OCI-LY3 (cell line): ENCODE measurements around the gene RFX2.

Experiments used
- H2AFZ ChIP-seq: fragments of 200-600, 300-600 bp; shearing (Covaris generic); 2 replicates; pipeline ENCODE4 v1.6.0; 2014; ENCODE audit warnings: antibody characterized with exemption, low read depth, low read length
- H3K27ac ChIP-seq: fragments of 200-600, 300-600 bp; sonication (generic); 2 replicates; pipeline ENCODE4 v1.5.1; 2014; ENCODE audit warnings: mild to moderate bottlenecking, low read length, moderate library complexity, mixed read lengths
- H3K27me3 ChIP-seq: fragments of 200-600, 300-600 bp; sonication (generic); 2 replicates; pipeline ENCODE4 v1.6.1; 2014; ENCODE audit warnings: low read depth, low read length, mixed read lengths
- H3K36me3 ChIP-seq: fragments of 200-600, 300-600 bp; sonication (generic); replicated peaks from 2 replicates; pipeline ENCODE3; 2014; ENCODE audit warnings: low read depth, low read length, mixed read lengths
- H3K4me1 ChIP-seq: fragments of 300-600, 200-600 bp; sonication (generic); 2 replicates; pipeline ENCODE4 v1.6.1; 2014; ENCODE audit warnings: low read length, mixed read lengths
- H3K4me2 ChIP-seq: fragments of 200-600, 300-600 bp; sonication (generic); 2 replicates; pipeline ENCODE4 v1.6.1; 2014; ENCODE audit warnings: low read length, mixed read lengths
- H3K4me3 ChIP-seq: fragments of 300-600, 200-600 bp; sonication (generic); 2 replicates; pipeline ENCODE4 v1.5.1; 2014; ENCODE audit warnings: antibody characterized with exemption, mild to moderate bottlenecking, low read length, moderate library complexity
- H3K79me2 ChIP-seq: fragments of 300-600, 200-600 bp; shearing (Covaris generic); 2 replicates; pipeline ENCODE4 v1.6.1; 2014; ENCODE audit warnings: mild to moderate bottlenecking, low read length, mixed read lengths
- H3K9ac ChIP-seq: fragments of 300-600, 200-600 bp; shearing (Covaris generic); 2 replicates; pipeline ENCODE4 v1.6.0; 2014; ENCODE audit warnings: mild to moderate bottlenecking, low read length, moderate library complexity
- H3K9me3 ChIP-seq: fragments of 200-600, 300-600 bp; shearing (Covaris generic); 2 replicates; pipeline ENCODE4 v1.6.1; 2014; ENCODE audit warnings: low read length, mixed read lengths; ENCODE audit not compliant: insufficient read depth
- H4K20me1 ChIP-seq: fragments of 200-600, 300-600 bp; sonication (generic); 2 replicates; pipeline ENCODE4 v1.6.1; 2016; ENCODE audit warnings: low read length, mixed read lengths; ENCODE audit not compliant: insufficient read depth
- EZH2phosphoT487 ChIP-seq: fragments of 200-600 bp; shearing (Covaris generic); IDR thresholded peaks from 2 replicates; pipeline ENCODE4 v1.6.1; 2018; ENCODE audit warnings: antibody characterized with exemption, mixed run types, low read depth
- TF ChIP-seq, protein P1 (sequence below): fragments of 200-600, 300-600 bp; sonication (generic); IDR thresholded peaks from 2 replicates; pipeline ENCODE4 v1.5.1; 2014; ENCODE audit warnings: antibody characterized with exemption, low read length, low read depth

Gene RFX2

DNA sequence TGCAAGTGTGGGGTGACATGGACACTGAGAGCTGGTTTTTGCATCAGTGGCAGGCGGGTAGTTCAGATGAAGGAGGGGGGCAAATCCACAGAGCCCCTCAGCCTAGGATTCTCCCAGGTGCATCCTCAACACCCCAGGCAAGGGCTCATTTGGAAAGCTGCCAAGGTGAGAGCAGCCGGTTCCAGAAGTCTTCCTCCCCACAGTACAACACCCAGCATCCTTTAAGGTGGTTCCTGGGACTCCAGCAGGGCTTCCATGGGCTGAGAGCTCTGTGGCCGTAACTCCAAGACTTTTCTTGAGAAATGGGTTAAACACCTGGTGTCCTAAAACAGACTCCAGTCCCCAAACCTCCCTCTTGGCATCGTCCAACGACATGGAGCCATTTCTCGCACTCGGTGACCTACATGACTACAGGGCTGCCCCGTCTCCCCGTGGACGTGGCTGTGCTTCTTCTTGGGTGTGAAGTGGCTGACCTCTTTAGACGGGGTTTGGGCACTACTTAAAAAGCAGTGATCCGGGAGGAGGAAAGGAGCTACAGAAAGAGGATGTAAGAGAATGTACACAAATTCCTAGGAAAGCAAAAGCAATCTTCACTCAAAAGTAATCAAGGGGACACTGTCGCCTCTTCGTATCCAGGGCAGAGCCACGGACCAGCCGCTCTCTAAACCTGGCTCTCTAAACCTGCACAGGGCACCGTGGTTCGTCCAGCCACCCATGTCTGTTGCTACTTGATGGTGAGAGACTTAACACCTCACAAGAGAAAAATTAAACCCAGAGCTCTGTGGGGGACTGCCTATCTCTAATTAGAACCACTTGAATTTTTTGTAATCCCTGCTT is 157.9 kb downstream of the RFX2 start:
- H3K27me3 ChIP-seq = no peaks in the 10 kb centered on the region
- H3K4me3 ChIP-seq = peak overlapping the region; percentile 68
- peak overlapping the region; percentile 26; the same call in 1 of the 2 replicates for H3K9ac ChIP-seq
- no peak overlapping the region for H2AFZ ChIP-seq
- no peak for TF ChIP-seq EZH2phosphoT487
- TF ChIP-seq, protein P1, sequence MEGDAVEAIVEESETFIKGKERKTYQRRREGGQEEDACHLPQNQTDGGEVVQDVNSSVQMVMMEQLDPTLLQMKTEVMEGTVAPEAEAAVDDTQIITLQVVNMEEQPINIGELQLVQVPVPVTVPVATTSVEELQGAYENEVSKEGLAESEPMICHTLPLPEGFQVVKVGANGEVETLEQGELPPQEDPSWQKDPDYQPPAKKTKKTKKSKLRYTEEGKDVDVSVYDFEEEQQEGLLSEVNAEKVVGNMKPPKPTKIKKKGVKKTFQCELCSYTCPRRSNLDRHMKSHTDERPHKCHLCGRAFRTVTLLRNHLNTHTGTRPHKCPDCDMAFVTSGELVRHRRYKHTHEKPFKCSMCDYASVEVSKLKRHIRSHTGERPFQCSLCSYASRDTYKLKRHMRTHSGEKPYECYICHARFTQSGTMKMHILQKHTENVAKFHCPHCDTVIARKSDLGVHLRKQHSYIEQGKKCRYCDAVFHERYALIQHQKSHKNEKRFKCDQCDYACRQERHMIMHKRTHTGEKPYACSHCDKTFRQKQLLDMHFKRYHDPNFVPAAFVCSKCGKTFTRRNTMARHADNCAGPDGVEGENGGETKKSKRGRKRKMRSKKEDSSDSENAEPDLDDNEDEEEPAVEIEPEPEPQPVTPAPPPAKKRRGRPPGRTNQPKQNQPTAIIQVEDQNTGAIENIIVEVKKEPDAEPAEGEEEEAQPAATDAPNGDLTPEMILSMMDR = no peak
- H3K27ac ChIP-seq = peak overlapping the region; percentile 57
- peaks cover 93% of the 10 kb centered on the region for H4K20me1 ChIP-seq
- peaks cover 100% of the 10 kb centered on the region for H3K79me2 ChIP-seq
- peaks cover 48% of the 10 kb centered on the region for H3K36me3 ChIP-seq
- peak overlapping the region; percentile 87 for H3K4me2 ChIP-seq
- H3K4me1 ChIP-seq = peaks cover 51% of the 10 kb centered on the region
- H3K9me3 ChIP-seq = no peaks in the 10 kb centered on the region

DNA sequence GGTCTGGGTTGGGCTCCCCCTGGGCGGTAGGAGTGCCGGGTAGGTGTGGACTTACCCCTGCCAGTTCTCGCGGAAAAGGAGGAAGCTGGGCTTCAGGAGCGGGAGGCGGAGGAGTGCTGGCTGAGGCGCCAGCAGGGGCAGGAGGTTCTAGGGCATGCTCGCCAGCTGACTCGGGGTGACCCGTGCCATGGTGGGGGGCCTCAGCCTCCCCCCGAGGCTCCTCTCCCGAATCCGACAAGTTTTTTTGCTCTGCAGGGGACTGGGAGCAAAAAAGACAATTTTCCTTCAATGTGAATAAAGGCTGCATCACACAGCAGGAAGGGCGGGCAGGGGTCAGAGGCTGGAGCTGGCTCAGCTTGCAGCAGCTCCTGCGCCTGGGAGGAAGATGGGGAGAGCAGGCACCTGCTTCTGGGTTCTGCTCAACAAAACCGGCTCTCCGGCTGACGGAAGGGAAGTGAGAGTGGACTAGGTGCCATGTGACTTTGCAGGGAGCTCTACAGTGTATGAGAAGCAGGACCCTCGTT is 158.9 kb downstream of the RFX2 start:
- H3K27me3 ChIP-seq = no peaks in the 10 kb centered on the region
- H3K9ac ChIP-seq = peak overlapping the region; percentile 26; the same call in 1 of the 2 replicates
- H4K20me1 ChIP-seq = peaks cover 88% of the 10 kb centered on the region
- no peak overlapping the region for H2AFZ ChIP-seq
- H3K4me2 ChIP-seq = peak overlapping the region; percentile 87
- TF ChIP-seq EZH2phosphoT487 = no peak
- TF ChIP-seq, protein P1 = no peak
- H3K4me3 ChIP-seq = peak overlapping the region; percentile 68
- H3K36me3 ChIP-seq = peaks cover 47% of the 10 kb centered on the region
- no peaks in the 10 kb centered on the region for H3K9me3 ChIP-seq
- H3K4me1 ChIP-seq = peaks cover 51% of the 10 kb centered on the region
- peaks cover 98% of the 10 kb centered on the region for H3K79me2 ChIP-seq
- peak overlapping the region; percentile 57 for H3K27ac ChIP-seq

DNA sequence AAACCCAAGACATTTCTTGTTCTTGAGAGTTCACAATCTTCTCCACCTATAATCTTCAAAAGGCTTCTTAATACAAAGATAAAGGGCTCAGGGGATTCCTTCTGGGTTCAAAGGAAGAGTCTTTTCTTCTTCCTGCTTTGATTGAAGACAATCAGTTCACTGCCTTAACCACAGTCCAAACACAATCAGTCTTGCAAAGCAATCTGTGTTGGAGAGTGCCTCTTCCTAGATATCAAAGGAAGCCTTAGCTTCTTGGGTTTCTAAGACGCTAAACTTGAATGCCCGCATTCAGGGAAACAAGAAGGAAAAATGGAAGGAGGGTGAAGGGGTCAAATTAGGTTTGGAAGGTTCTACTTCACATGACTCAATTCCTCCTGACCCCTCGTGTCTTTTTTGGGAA is 159.6 kb downstream of the RFX2 start:
- H3K4me1 ChIP-seq = peaks cover 50% of the 10 kb centered on the region
- no peak for TF ChIP-seq EZH2phosphoT487
- TF ChIP-seq, protein P1 = no peak
- no peaks in the 10 kb centered on the region for H3K9me3 ChIP-seq
- no peak overlapping the region for H3K4me3 ChIP-seq
- peaks cover 88% of the 10 kb centered on the region for H4K20me1 ChIP-seq
- peaks cover 98% of the 10 kb centered on the region for H3K79me2 ChIP-seq
- H3K4me2 ChIP-seq = peak overlapping the region; percentile 87
- H2AFZ ChIP-seq = no peak overlapping the region
- peaks cover 48% of the 10 kb centered on the region for H3K36me3 ChIP-seq
- H3K27me3 ChIP-seq = no peaks in the 10 kb centered on the region
- no peak overlapping the region for H3K9ac ChIP-seq
- H3K27ac ChIP-seq = no peak overlapping the region

DNA sequence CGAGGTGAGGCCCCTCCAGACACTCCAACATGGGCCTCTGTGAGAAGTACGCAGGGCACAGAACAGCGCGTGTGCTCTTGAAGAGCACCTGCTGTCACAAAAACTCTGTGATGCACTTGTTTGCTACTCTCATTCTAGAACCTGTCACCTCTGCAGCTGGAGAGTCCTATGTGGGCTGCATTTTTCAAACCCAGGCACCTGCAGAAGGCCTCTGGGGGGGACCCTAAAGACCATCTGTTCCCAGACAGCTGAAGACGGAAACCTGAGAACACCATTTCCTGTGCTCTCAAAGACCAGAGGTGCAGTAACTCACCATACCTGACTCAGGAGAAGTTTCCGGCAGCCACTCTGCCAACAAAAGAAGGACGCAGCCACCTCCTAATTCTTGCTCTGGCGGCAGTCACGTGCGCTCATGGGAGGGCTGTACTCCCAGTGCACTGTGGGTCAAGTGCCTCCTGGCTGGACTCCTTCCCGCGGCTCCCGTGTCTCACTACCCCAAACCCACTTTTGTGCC is 160.5 kb downstream of the RFX2 start:
- peaks cover 98% of the 10 kb centered on the region for H3K79me2 ChIP-seq
- no peaks in the 10 kb centered on the region for H3K9me3 ChIP-seq
- peaks cover 85% of the 10 kb centered on the region for H4K20me1 ChIP-seq
- H3K4me1 ChIP-seq = peaks cover 46% of the 10 kb centered on the region
- peak overlapping the region; percentile 6 for H3K4me2 ChIP-seq
- TF ChIP-seq EZH2phosphoT487 = no peak
- TF ChIP-seq, protein P1 = no peak
- H3K27me3 ChIP-seq = no peaks in the 10 kb centered on the region
- peaks cover 49% of the 10 kb centered on the region for H3K36me3 ChIP-seq
- H3K4me3 ChIP-seq = no peak overlapping the region
- H3K9ac ChIP-seq = no peak overlapping the region
- no peak overlapping the region for H2AFZ ChIP-seq
- peak overlapping the region; percentile 3; the same call in 1 of the 2 replicates for H3K27ac ChIP-seq
